Medulla oblongata (tissue), 1 donor: ENCODE data around the gene MAP3K20.
"Not testable (repeated sequence)": the region's sequence is repeated elsewhere in the genome, so short reads cannot be mapped to it uniquely, and the experiment has no call there.

ENCODE experiments used
- DNase-seq: peaks from one replicate; pipeline ENCODE4 v3.0.0-alpha.2; 2015; ENCODE audit errors: extremely low spot score

The MAP3K20 gene

DNA sequence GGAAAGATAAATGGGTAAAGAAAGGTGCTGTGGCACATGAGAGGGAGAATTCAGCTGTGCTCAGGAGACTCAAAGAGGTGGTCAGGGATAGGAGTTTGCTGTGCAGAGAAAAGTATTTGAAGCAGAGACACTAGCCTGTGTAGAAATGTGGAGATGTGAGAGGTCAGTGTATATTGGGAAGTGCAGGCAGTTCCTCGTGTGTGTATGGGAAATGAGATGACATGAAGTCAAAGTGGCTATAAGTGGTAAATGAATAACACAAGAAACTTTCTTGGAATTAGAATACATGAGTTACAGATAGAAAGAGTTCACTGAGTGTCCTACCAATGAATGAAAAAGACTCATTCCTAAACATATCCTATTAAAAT is 11.6 kb downstream of the MAP3K20 start:
- no peak for DNase-seq

GRCh38 chr2:173087793-173088496 is 12.3 kb downstream of the MAP3K20 start:
- DNase-seq, result no peak

DNA sequence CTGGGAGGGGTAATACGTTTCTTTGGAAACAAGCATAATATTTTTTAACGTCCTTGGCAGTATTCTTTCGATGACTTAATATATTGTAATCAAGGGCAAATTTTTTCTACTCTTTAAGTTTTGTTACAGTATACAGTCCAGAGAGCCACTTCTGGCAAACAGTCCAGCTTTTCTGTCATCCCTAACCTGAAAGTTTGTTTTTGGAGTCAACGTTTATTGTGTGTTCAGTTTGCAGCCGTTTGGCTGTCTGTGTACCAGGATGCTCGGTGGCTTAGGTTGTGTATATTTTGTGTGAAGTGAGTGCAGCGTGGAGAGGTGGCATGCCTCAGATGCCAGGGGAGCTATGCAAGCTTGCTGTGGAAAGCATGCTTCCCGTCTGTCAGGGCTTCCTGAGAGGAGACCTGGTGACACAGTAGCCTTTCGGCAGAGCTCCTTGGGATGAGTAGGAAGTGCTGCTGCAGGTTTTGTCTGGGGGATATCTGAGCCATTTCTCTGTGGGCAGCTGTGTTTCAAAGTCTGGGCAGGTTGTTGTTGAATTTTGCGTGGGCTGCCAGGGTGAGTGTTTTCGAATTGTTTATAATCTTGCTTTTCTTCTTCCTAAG is 14.7 kb downstream of the MAP3K20 start:
- DNase-seq, result peak; percentile 16

DNA sequence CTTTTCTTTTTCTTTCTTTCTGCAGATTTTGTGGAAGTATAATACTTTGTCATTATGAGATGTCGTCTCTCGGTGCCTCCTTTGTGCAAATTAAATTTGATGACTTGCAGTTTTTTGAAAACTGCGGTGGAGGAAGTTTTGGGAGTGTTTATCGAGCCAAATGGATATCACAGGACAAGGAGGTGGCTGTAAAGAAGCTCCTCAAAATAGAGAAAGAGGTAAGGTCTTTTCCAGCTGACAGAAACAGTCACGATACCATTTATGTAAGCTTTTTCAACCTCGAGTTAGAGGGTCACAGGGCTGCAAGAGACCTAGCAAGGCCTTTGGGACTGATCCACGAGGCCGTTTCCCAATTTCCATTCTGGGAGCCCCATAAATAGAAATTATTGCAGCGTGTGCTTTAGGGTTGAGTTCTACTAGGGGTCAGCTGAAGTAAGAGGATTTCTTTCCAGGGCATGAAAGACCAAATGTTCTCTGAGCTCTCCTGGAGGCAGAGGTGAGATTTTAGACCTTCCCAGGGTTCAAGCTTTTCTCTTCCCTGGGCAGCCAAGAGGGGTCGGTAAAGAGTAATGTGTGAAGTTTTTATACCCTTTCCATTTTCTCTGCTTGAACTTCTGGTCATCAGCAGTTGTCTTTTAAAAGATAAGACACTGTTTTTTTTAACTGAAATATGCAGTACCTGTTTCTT is 15.5 kb downstream of the MAP3K20 start:
- no peak for DNase-seq

- DNase-seq, result no peak
Measured at GRCh38 chr2:173091910-173092309, 16.3 kb downstream of the MAP3K20 start.

- DNase-seq, result no peak
Measured at GRCh38 chr2:173092844-173093402, 17.3 kb downstream of the MAP3K20 start.

- not testable (repeated sequence) for DNase-seq
Measured at GRCh38 chr2:173093617-173094016, 18.0 kb downstream of the MAP3K20 start.

- no peak for DNase-seq
Measured at GRCh38 chr2:173094731-173095130, 19.1 kb downstream of the MAP3K20 start.

GRCh38 chr2:173095356-173095755 is 19.7 kb downstream of the MAP3K20 start:
- DNase-seq, result no peak

GRCh38 chr2:173099271-173099670 is 23.6 kb downstream of the MAP3K20 start:
- no peak for DNase-seq

DNA sequence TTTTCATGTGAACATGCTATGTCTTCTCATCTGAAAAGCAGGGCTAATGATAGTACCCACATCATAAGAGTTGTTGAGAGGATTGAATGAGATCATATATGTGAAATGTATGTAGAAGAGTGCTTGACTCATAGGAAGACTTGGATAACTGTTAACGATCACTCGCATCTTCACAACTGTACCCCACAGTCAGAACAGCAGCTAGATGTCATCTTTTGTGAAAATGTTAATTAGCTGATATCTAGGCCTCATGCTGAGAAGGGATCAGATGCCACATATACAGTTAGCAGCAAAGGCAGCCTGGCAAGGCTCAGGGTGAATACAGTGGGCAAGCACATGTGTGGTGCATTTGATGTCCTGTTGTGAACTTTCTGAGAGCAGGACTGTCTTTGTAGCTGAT is 24.2 kb downstream of the MAP3K20 start:
- DNase-seq, result no peak

- DNase-seq, result no peak
Measured at GRCh38 chr2:173101687-173102086, 26.0 kb downstream of the MAP3K20 start.

GRCh38 chr2:173104156-173104555 is 28.5 kb downstream of the MAP3K20 start:
- DNase-seq, result no peak

GRCh38 chr2:173106959-173107628 is 31.4 kb downstream of the MAP3K20 start:
- no peak for DNase-seq

DNA sequence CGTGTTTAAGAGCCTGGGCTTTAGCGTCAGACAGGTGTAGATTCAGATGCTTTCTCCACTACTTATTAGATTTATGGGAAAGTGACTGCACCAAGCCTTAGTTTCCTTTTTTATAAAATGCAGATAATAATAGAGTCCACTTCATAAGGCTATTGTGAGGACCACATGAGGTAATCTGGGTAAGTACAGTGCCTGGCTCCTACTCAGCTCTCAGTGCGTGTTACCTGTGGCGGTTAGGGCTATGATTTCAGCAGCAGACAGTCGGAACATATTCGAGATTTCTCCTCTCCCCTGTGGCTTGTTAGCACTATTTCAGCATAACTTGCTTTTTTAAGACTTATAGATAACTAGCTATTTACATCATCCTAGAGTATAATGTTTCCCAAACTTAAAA is 32.0 kb downstream of the MAP3K20 start:
- DNase-seq, result no peak

- DNase-seq, result no peak
Measured at GRCh38 chr2:173109253-173110188, 33.9 kb downstream of the MAP3K20 start.

DNA sequence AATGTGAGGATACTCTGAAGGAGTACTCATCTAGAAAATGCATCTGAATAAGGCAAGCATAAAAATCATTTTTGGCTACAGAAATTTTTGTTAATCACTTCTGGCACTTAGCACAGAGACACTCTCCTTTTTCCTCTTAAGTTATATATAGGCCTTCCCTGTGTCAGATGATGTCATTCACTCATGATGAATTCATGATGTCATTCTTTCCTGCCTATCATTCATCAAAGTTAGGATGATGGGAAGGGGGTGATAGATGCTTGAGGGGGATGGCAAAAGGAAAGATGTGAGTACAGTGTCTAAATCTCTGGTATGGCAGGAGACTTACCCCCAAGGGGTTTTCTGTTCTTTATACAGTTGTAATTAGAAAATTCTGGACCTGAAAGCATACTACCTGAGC is 42.0 kb downstream of the MAP3K20 start:
- DNase-seq, result no peak

GRCh38 chr2:173118395-173118794 is 42.7 kb downstream of the MAP3K20 start:
- DNase-seq, result no peak

- DNase-seq, result no peak
Measured at GRCh38 chr2:173119069-173119807, 43.6 kb downstream of the MAP3K20 start.

DNA sequence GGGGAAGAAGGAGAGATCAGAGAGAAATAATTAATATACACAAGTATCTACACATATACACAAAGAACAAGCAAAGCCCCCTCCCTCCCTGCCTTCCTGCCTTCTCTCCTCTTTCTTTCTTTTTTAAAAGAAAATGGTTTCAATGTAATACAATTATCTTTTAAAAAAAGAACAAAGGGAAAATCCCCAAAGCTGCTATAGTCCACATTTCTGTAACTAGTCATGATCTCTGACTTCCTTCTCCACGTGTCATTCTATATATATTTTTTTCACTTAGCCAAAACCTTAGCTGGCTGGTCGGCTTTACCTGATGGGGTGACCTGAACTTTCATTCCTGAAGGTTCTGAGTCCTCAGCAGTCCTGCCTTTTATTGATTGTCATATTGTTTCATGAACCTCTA is 44.3 kb downstream of the MAP3K20 start:
- DNase-seq, result no peak
